IMR-90 (cell line): ENCODE measurements around the gene MPZL2. TPM values are rescaled to one million over a fixed set of nuclear protein-coding genes. Genes with fewer than 3 reads are reported as not detected.

Experiments
- ATAC-seq: fragments of 200-7000 bp; cut with Tn5 transposase; 2 replicates; pipeline ENCODE4 v1.9.1; 2020; ENCODE audit warnings: low read depth, mild to moderate bottlenecking, moderate library complexity
- BruUV-seq: library from RNA; stranded (reverse); fragments of 400-500 nt; replicated peaks from 2 replicates; lab custom pipeline; 2021; lab: Mats Ljungman, UMichigan
- CTCF ChIA-PET: fragments of 300-600 bp; formaldehyde crosslinking; extraction: SDS; loops from one replicate; lab custom pipeline; 2021; ENCODE audit warnings: antibody characterized with exemption; lab: Yijun Ruan, JAX
- POLR2A ChIA-PET: fragments of 300-600 bp; sonication (Branson Sonifier 250); formaldehyde crosslinking; loops from one replicate; lab custom pipeline; 2022; ENCODE audit warnings: antibody characterized with exemption; ENCODE audit not compliant: unreplicated experiment; lab: Charles Lee
- DNase-seq: peaks from one replicate; pipeline ENCODE4 v3.0.0; 2013
- H2AFZ ChIP-seq: replicated peaks from 2 replicates; pipeline ENCODE3; 2013; ENCODE audit warnings: low read length, mild to moderate bottlenecking; ENCODE audit not compliant: poor library complexity
- H2AK5ac ChIP-seq: 2 replicates; pipeline ENCODE4 v1.6.1; 2013; ENCODE audit warnings: low read depth, low read length, inconsistent platforms
- H2AK9ac ChIP-seq: replicated peaks from 2 replicates; pipeline ENCODE3; 2013; ENCODE audit warnings: mild to moderate bottlenecking, low read depth, low read length, moderate library complexity; ENCODE audit not compliant: poor library complexity
- H2BK120ac ChIP-seq: 2 replicates; pipeline ENCODE4 v1.6.1; 2013; ENCODE audit warnings: low read depth, low read length, inconsistent platforms
- H2BK15ac ChIP-seq: 3 replicates; pipeline ENCODE4 v1.6.1; 2013; ENCODE audit warnings: low read depth, low read length, inconsistent platforms
- H2BK20ac ChIP-seq: 2 replicates; pipeline ENCODE4 v1.6.1; 2013; ENCODE audit warnings: low read depth, mild to moderate bottlenecking, inconsistent platforms, low read length, moderate library complexity
- H2BK5ac ChIP-seq: 2 replicates; pipeline ENCODE4 v1.6.1; 2013; ENCODE audit warnings: mild to moderate bottlenecking, low read depth, low read length, inconsistent platforms; ENCODE audit not compliant: poor library complexity, severe bottlenecking
- H3K14ac ChIP-seq: replicated peaks from 2 replicates; pipeline ENCODE4 v1.6.1; 2013; ENCODE audit warnings: low read depth, low read length, inconsistent platforms
- H3K18ac ChIP-seq: 2 replicates; pipeline ENCODE4 v1.6.1; 2013; ENCODE audit warnings: low read depth, low read length, control low read depth
- H3K23ac ChIP-seq: 2 replicates; pipeline ENCODE4 v1.6.1; 2013; ENCODE audit warnings: low read depth, low read length, inconsistent platforms
- H3K27ac ChIP-seq: 2 replicates; pipeline ENCODE4 v1.5.1; 2013; ENCODE audit warnings: mild to moderate bottlenecking, control low read depth, low read length; ENCODE audit not compliant: insufficient read depth
- H3K27me3 ChIP-seq: 2 replicates; pipeline ENCODE4 v1.6.1; 2013; ENCODE audit warnings: low read length; ENCODE audit not compliant: control insufficient read depth, insufficient read depth
- H3K36me3 ChIP-seq: 2 replicates; pipeline ENCODE4 v1.6.1; 2013; ENCODE audit warnings: low read length, mixed read lengths; ENCODE audit not compliant: control insufficient read depth, insufficient read depth
- H3K4ac ChIP-seq: 2 replicates; pipeline ENCODE4 v1.6.1; 2013; ENCODE audit warnings: low read depth, low read length, inconsistent platforms
- H3K4me1 ChIP-seq: 2 replicates; pipeline ENCODE4 v1.6.1; 2013; ENCODE audit warnings: low read length, mixed read lengths; ENCODE audit not compliant: control insufficient read depth, insufficient read depth
- H3K4me2 ChIP-seq: 2 replicates; pipeline ENCODE4 v1.6.1; 2013; ENCODE audit warnings: low read depth, mild to moderate bottlenecking, control low read depth, low read length, moderate library complexity
- H3K4me3 ChIP-seq: 2 replicates; pipeline ENCODE4 v1.5.1; 2013; ENCODE audit warnings: low read depth, mild to moderate bottlenecking, control low read depth, low read length, moderate library complexity; ENCODE audit not compliant: insufficient read depth
- H3K56ac ChIP-seq: 2 replicates; pipeline ENCODE4 v1.6.1; 2013; ENCODE audit warnings: low read length, inconsistent platforms; ENCODE audit not compliant: insufficient read depth; ENCODE audit errors: extremely low read depth
- H3K79me1 ChIP-seq, 2 experiments: 2 replicates each; pipeline ENCODE4 v1.6.1; 2013; ENCODE audit warnings: low read length in 2 of 2, inconsistent platforms in 1 of 2, low read depth in 1 of 2
- H3K9ac ChIP-seq: 2 replicates; pipeline ENCODE4 v1.6.1; 2013; ENCODE audit warnings: low read depth, low read length, control low read depth
- H3K9me1 ChIP-seq: 2 replicates; pipeline ENCODE4 v1.6.1; 2013; ENCODE audit warnings: low read length, inconsistent platforms; ENCODE audit not compliant: insufficient read depth
- H3K9me3 ChIP-seq: 2 replicates; pipeline ENCODE4 v1.6.1; 2013; ENCODE audit warnings: low read length; ENCODE audit not compliant: control insufficient read depth, insufficient read depth
- H4K20me1 ChIP-seq: 2 replicates; pipeline ENCODE4 v1.6.1; 2013; ENCODE audit warnings: low read length, inconsistent platforms; ENCODE audit not compliant: insufficient read depth
- H4K5ac ChIP-seq: 2 replicates; pipeline ENCODE4 v1.6.1; 2013; ENCODE audit warnings: mild to moderate bottlenecking, low read depth, low read length, control low read depth
- H4K8ac ChIP-seq, 2 experiments: 2 replicates each; pipeline ENCODE4 v1.6.1; 2013; ENCODE audit warnings: low read depth in 2 of 2, low read length in 2 of 2, control low read depth in 1 of 2, inconsistent platforms in 1 of 2
- H4K91ac ChIP-seq: 2 replicates; pipeline ENCODE4 v1.6.1; 2013; ENCODE audit warnings: low read depth, low read length, inconsistent platforms; ENCODE audit not compliant: insufficient read depth
- BHLHE40 ChIP-seq: fragments of 150-350 bp; IDR thresholded peaks from 2 replicates; pipeline ENCODE4 v1.6.1; 2016; ENCODE audit warnings: mild to moderate bottlenecking, low read depth, low read length
- CEBPB ChIP-seq: IDR thresholded peaks from 2 replicates; pipeline ENCODE4 v1.6.1; 2012; ENCODE audit warnings: low read depth, low read length, improper control_type of control experiment
- CHD1 ChIP-seq: IDR thresholded peaks from 2 replicates; pipeline ENCODE4 v1.6.1; 2012; ENCODE audit warnings: low read depth, low read length, improper control_type of control experiment
- CTCF ChIP-seq: conservative IDR thresholded peaks from 2 replicates; pipeline ENCODE4 v1.5.1; 2012; ENCODE audit warnings: mild to moderate bottlenecking, low read depth, low read length, improper control_type of control experiment
- ELK1 ChIP-seq: fragments of 150-350 bp; IDR thresholded peaks from 2 replicates; pipeline ENCODE4 v1.6.1; 2016; ENCODE audit warnings: low read depth, mild to moderate bottlenecking, low read length, moderate library complexity, borderline replicate concordance
- FOS ChIP-seq: fragments of 150-350 bp; IDR thresholded peaks from 2 replicates; pipeline ENCODE4 v1.6.1; 2016; ENCODE audit warnings: low read depth, low read length
- MAFK ChIP-seq: IDR thresholded peaks from 2 replicates; pipeline ENCODE4 v1.6.1; 2012; ENCODE audit warnings: low read depth, low read length, improper control_type of control experiment
- MAZ ChIP-seq: IDR thresholded peaks from 2 replicates; pipeline ENCODE4 v1.6.1; 2012; ENCODE audit warnings: low read depth, mild to moderate bottlenecking, low read length, improper control_type of control experiment, moderate library complexity, borderline replicate concordance
- MXI1 ChIP-seq: IDR thresholded peaks from 2 replicates; pipeline ENCODE4 v1.6.1; 2012; ENCODE audit warnings: low read depth, mild to moderate bottlenecking, low read length, moderate library complexity, borderline replicate concordance
- NFE2L2 ChIP-seq: fragments of 150-350 bp; IDR thresholded peaks from 2 replicates; pipeline ENCODE4 v1.6.1; 2016; ENCODE audit warnings: low read depth, mild to moderate bottlenecking, low read length
- POLR2A ChIP-seq: IDR thresholded peaks from 2 replicates; pipeline ENCODE4 v1.6.1; 2012; ENCODE audit warnings: mild to moderate bottlenecking, low read depth, low read length
- RAD21 ChIP-seq: IDR thresholded peaks from 2 replicates; pipeline ENCODE4 v1.6.1; 2012; ENCODE audit warnings: low read length, improper control_type of control experiment
- RCOR1 ChIP-seq: IDR thresholded peaks from 2 replicates; pipeline ENCODE4 v1.6.1; 2012; ENCODE audit warnings: mild to moderate bottlenecking, low read length, improper control_type of control experiment; ENCODE audit not compliant: insufficient replicate concordance
- RFX5 ChIP-seq: IDR thresholded peaks from 2 replicates; pipeline ENCODE4 v1.8.0; 2012; ENCODE audit warnings: low read depth, mild to moderate bottlenecking, low read length, moderate library complexity
- SMC3 ChIP-seq: fragments of 150-350 bp; IDR thresholded peaks from 2 replicates; pipeline ENCODE4 v1.6.1; 2016; ENCODE audit warnings: low read depth, mild to moderate bottlenecking, antibody characterized with exemption, low read length, moderate library complexity
- WGBS, 2 experiments: methylation state at CpG; one replicate each; pipeline versions ENCODE4 v1.1.5 to v1.1.7; 2013; ENCODE audit warnings: missing lambda C conversion rate in 2 of 2; ENCODE audit not compliant: insufficient read length in 1 of 2; ENCODE audit errors: extremely low coverage in 2 of 2; 5-methylcytosine and 5-hydroxymethylcytosine counted together
- dilution Hi-C: fragments of 300-500 bp; cut with HindIII; formaldehyde crosslinking; loops from one replicate; pipeline ENCODE4 v1.14.3; 2018; ENCODE audit warnings: low sequenced_read_pairs; ENCODE audit not compliant: unreplicated experiment
- in situ Hi-C: fragments of 300-500 bp; cut with MboI; formaldehyde crosslinking; loops from 3 replicates; pipeline ENCODE4 v1.14.3; 2019; ENCODE audit warnings: low sequenced_read_pairs, inconsistent platforms, mixed read lengths
- intact Hi-C: fragments of 100-400 bp; cut with micrococcal nuclease; formaldehyde crosslinking; loops from 2 replicates; pipeline ENCODE4 v1.10.0; 2022
- polyA plus RNA-seq, 3 experiments: library from polyadenylated mRNA; depleted of rRNA; stranded (reverse); fragments of >200 nt; gene quantifications; 2 replicates each; pipeline ENCODE4 v1.2.3, GENCODE V29; 2012; ENCODE audit warnings: low replicate concordance in 1 of 3
- total RNA-seq: library from RNA; depleted of rRNA; stranded (reverse); fragments of >200 nt; gene quantifications from 2 replicates; pipeline ENCODE4 v1.2.3, GENCODE V29; 2012
- TF ChIP-seq, protein P1 (sequence below): fragments of 150-350 bp; IDR thresholded peaks from 2 replicates; pipeline ENCODE4 v1.6.1; 2017; ENCODE audit warnings: mild to moderate bottlenecking, antibody characterized with exemption, low read length, low read depth

The MPZL2 gene
- total and polyA plus RNA-seq, 2 of the 4 experiments (the other 2 are of a cell fraction), result not detected

DNA sequence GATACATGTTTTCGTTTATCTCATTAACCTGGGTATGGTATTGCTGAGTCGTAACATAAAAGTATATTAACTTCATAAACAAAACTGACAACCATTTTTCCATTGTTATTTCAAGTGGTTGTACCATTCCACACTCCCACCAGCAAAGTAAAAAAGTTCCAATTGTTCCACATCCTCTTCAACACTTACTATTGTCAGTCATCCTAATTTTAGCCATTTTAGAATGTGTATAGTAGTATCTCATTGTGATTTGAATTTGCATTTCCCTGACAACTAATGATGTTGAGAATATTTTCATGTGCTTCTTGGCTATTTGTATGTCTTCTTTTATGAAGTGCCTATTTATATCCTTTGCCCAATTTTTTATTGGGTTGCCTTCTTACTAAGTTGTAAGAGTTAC lies 30.0 kb upstream of the MPZL2 start:
- no peak overlapping the region for H4K8ac ChIP-seq
- no peaks in the 10 kb centered on the region for H4K20me1 ChIP-seq
- no peak overlapping the region for H4K91ac ChIP-seq
- H3K23ac ChIP-seq, result no peak overlapping the region
- no peaks in the 10 kb centered on the region for H3K79me1 ChIP-seq
- H2BK120ac ChIP-seq, result no peak overlapping the region
- no peak overlapping the region for H3K4me2 ChIP-seq
- no peak overlapping the region for H2AFZ ChIP-seq
- no peak for TF ChIP-seq MAFK
- TF ChIP-seq CEBPB, result no peak
- TF ChIP-seq RFX5, result no peak
- no peak for TF ChIP-seq CHD1
- TF ChIP-seq, protein P1, sequence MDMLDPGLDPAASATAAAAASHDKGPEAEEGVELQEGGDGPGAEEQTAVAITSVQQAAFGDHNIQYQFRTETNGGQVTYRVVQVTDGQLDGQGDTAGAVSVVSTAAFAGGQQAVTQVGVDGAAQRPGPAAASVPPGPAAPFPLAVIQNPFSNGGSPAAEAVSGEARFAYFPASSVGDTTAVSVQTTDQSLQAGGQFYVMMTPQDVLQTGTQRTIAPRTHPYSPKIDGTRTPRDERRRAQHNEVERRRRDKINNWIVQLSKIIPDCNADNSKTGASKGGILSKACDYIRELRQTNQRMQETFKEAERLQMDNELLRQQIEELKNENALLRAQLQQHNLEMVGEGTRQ, result no peak
- no peak for TF ChIP-seq RAD21
- TF ChIP-seq NFE2L2, result no peak
- TF ChIP-seq SMC3, result no peak
- TF ChIP-seq BHLHE40, result no peak
- no peak for TF ChIP-seq POLR2A
- TF ChIP-seq ELK1, result no peak
- TF ChIP-seq MAZ, result no peak
- TF ChIP-seq MXI1, result no peak
- no peak for TF ChIP-seq RCOR1
- no peak for TF ChIP-seq CTCF
- no peak for TF ChIP-seq FOS
- no peak overlapping the region for H2BK5ac ChIP-seq
- no peak overlapping the region for H3K14ac ChIP-seq
- WGBS, 2 experiments, result no CpG with 5 or more reads among the region's 2 CpGs
- ChIA-PET CTCF (no interaction called here), POLR2A (interaction anchor here (0.6 kb wide), 1 partner anchor 496 kb away, joined by 5 read pairs; no protein-coding TSS in a partner anchor)
- no peaks in the 10 kb centered on the region for H3K9me1 ChIP-seq
- no peak overlapping the region for H3K27ac ChIP-seq
- no peaks in the 10 kb centered on the region for H3K4me1 ChIP-seq
- ATAC-seq, result no peak
- no peak overlapping the region for H3K4ac ChIP-seq
- no peak overlapping the region for H3K18ac ChIP-seq
- in situ Hi-C loops, result no loop called here
- no peak for DNase-seq
- no peaks in the 10 kb centered on the region; the same call in 1 of the 2 replicates for H3K27me3 ChIP-seq
- H3K4me3 ChIP-seq, result no peak overlapping the region
- dilution Hi-C loops, result no loop called here
- H2BK20ac ChIP-seq, result no peak overlapping the region
- no peak overlapping the region for H2BK15ac ChIP-seq
- H3K9me3 ChIP-seq, result no peaks in the 10 kb centered on the region
- no TSS peak for BruUV-seq
- no peak overlapping the region for H4K5ac ChIP-seq
- H3K9ac ChIP-seq, result no peak overlapping the region
- H3K56ac ChIP-seq, result no peak overlapping the region
- no peaks in the 10 kb centered on the region for H3K36me3 ChIP-seq
- no peak overlapping the region for H2AK9ac ChIP-seq
- no peak overlapping the region for H2AK5ac ChIP-seq
- intact Hi-C loops, result no loop called here
